SKM-1 (cell line): ENCODE measurements around the gene DYNC1LI2.
"Not testable (repeated sequence)": the region's sequence is repeated elsewhere in the genome, so short reads cannot be mapped to it uniquely, and the experiment has no call there.

ENCODE experiments used
- DNase-seq: peaks from one replicate; lab custom pipeline; 2025; ENCODE audit not compliant: unreplicated experiment; lab: John Stamatoyannopoulos, UW

DYNC1LI2 gene

DNA sequence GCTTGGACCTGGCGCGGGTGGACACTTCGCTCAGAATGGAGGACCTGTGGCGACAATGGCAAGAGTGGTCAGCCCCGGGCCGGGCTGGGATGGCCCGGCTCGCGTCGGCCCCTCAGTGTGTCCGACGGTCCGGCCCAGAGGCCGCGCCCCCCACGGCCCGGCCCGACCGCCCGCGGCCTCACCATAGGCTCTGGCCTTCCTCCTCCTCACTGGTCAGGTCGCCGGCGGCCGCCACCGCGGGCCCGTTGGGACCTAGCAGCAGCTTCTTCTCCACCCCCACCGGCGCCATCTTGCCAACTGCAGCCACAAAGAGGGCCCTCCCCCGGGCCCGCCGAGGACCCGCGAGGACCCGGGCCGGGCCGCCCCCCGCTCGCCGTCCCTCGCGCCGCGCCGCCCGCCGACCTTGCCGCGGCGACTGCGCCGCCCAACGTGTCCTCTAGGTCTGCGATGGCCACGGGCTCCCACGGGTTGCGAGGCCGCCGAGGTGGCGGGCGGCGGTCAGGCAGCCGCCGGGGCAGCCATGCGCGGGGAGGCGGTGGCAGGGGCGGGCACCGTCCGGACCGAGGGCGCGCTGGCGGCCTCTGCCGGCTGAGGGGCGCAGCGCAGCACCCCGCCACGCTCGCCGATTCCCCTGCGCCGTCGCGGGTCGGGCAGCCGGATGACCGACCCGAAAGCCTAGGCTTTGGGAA, at the start of gene DYNC1LI2:
TSS of gene DYNC1LI2 (minus strand) at position 307 of the 689 bp plus-strand sequence. CDS start at position 289, 18 bp downstream.
- DNase-seq = peak; percentile 47

DNA sequence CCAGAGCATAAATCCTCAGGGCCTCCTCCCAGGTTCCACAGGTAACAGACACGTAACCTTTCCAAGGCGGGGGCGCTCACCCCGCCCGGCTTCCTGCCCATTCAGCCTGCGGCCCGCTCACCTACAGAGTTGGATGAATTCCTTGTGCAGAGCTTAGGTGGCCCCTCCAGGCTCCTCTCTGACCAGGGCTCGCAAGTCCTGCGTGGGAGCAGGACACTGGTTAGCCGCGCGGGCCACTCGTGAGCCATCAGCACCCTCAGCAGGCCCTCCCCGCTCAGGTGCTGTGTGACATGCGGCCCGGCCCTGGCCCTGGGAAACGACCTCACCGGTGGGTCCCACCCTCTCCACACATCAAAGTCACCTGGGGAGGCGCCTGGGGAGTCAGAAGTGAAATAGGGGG, 49.4 kb upstream of the DYNC1LI2 start:
- DNase-seq = no peak

DNA sequence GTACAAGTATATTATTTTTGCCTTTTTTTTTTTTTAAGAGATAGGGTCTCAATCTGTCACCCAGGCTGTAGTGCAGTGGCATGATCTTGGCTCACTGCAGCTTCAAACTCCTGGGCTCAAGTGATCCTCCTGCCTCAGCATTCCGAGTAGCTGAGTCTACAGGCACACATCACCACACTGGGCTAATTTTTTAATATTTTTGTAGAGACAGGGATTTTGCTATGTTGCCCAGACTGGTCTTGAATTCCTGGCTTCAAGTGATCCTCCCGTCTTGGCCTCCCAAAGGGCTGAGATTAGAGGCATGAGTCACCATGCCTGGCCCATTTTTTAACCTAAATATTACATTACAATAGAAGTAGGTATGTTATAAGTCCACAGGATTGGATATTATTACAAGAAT, 46.8 kb upstream of the DYNC1LI2 start:
- no peak for DNase-seq

DNA sequence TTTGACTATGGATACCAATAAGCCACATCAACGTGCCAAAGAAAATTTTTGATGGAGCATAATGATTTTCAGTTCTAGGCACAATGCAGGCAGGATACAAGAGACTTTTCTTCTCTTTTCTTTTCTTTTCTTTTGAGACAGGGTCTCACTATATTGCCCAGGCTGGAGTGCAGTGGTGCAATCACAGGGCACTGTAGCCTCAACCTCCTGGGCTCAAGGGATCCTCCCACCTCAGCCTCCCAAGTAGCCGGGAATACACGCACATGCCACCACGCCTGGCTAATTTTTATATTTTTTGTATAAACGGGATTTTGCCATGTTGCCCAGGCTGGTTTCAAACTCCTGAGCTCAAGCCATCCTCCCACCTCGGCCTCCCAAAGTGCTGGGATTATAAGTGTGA, 42.6 kb upstream of the DYNC1LI2 start:
- not testable (repeated sequence) for DNase-seq

DNA sequence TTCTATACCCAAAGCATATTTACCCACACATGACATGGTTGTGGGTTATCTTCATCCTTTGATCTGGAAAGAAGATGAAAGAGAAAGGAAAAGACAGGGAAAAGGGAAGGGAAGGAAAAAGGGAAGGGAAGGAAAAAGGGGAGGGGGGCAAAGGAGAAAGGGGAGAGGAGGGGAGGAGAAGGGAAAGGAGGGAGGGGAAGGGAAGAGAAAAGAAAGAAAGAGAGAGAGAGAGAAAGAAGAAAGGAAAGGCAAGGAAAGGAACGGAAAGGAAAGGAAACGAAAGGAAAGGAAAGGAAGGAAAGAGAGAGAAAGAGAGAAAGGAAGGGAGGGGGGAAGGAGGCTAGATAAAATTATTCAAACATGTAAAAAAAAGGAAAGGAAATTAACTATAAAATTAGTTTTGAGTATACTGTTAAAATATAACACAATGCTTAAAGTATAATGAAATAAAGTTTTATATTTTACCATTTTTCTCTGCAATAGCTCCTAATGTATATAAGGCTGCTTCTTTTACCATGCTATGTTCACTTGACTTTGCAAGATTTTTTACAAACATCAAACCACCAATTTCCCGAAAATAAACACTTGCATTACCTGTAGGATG, 38.8 kb upstream of the DYNC1LI2 start:
- DNase-seq = no peak

DNA sequence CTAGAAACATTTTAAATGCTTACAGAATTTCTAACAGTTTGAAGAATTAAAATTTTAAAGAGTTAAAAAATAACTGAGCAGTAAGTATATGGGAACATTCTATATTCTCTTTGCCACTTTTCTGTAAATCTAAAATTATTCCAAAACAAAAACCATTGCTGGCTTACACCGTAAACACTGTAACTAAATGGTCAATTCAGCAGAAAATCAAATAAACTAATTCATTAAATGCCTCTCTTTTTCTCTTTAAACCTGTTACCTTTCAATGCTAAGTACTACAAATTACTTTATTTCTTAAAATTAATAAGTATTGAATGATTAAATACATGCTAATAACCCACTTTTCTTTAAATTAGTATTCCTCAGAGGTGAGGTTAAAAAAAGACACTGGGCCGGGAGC, 36.0 kb upstream of the DYNC1LI2 start:
- no peak for DNase-seq

DNA sequence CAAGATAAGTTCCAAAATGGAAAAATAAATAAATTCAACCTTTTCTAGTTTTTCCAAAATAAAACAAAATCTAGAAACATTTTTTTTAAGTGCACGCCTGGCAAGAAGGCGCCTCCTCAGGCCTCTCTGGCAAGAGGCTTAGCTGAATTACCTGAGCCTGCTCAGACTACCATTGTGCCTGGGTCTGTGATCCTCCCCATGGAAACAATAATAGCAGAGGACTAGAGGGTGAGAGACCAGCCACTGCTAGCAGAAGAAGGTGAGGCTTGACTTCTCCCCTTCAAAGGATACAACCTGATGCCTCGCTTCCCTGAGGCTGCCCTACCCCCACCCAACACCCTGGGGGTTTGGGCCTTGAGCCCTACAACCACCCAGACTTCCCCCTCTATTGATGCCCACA, 35.1 kb upstream of the DYNC1LI2 start:
- no peak for DNase-seq

DNA sequence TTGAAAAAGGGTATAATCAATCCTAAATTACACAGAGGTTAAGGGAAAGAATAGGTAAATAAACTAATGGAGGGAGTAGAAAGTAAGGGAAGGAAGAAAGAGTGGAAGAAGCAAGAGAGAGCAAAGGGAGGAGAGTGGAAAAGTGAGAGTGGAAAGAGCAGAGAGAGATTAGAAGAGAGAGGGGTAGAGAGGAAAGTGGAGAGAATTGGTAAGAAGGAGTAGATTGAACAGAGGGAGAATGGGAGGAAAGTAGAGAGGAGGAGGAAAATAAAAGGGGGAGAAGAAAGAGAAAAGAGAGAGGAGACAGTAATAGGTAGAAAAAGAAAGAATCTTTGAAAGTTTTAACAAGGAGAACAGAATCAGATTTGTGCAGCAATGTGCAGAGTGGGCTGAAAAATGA, 25.0 kb upstream of the DYNC1LI2 start:
- DNase-seq = no peak

DNA sequence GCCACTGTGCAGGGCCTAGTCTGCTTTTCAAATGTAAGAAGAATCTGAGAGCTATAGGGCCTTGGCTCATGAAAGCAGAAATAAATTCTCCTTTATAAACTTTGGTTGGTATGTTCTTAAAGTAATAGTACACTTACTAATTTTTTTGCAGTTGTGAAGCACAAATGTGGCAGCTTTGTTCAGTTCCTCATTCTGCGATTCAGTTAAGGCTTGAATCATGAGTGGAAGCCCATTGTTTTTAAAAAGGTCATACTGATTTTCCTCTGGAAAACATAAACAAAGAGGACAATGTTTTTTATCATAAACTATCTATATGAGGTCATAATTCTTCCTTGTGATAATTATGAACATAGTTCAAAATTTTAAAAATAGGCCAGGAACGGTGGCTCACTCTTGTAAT, 23.6 kb upstream of the DYNC1LI2 start:
- DNase-seq = no peak

DNA sequence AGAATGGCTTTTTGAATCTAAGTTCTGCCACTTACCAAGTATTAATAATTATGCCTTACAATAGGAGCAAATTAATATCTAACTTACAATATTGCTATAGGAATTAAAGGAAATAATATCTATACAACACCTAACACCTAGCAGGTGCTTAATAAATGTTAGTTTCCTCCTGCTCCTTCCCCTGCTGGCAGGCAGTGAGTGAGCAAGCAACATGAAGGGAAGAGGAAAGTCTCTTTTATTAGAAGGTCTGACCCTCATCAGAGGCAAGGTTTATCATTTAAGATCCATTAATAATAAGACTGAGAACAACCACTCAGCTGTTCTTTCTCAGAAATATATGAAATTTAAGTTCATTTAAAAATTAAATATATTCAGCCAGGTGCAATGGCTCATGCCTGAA, 6.7 kb upstream of the DYNC1LI2 start:
- no peak for DNase-seq

DNA sequence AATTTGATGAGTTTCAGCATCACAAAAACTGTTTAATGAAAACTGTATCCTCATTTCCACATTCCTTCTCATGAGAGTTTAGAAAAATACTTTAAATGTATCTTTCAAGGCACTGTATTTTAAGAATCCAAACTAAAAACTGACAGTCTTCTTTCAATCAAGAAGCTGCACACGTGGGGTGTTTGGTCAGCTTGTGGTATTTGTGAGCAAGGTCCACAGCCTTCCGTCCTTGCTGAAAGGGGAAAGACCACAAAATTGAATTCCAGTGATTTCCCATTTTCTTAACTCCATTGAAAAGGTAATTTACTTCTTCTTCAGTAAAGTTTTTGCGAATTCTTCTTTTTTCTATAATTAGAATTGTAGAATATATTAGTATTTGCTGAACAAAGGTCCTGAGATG, 3.4 kb upstream of the DYNC1LI2 start:
- no peak for DNase-seq

DNA sequence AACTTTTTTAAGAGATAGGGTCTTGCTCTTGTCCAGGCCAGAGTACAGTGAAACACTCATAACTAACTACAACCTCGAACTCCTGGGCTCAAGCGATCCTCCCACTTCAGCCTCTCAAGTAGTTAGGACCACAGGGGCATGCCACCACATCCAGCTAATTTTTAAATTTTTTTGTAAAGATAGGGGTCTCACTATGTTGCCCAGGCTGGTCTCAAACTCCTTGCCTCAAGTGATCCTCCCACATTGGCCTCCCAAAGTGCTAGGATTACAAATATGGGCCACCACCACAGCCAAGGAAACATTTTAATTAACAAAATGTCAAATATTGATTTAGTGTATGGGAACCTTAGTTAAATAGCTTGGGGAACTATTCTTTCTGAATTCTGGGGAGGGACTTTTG, 2.8 kb upstream of the DYNC1LI2 start:
- DNase-seq = no peak

DNA sequence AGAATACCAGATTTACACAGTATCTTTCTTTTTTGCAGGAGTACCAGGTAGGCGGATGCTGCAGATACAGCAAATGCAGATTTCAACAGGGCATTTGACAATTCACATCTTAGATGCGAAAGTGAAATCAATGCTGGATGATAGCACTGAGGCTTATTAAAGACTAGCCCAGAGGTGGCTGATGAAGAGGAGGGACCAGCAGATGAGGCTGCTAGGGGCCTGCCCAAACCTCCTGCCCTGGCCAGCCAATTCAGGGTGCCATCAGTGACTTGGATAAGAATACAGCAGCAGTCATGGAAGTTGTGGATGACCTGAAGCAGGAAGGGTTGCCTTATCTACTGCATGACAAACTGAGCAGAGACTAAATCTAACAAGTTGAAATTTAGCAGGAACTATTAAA, 1.5 kb upstream of the DYNC1LI2 start:
- no peak for DNase-seq

DNA sequence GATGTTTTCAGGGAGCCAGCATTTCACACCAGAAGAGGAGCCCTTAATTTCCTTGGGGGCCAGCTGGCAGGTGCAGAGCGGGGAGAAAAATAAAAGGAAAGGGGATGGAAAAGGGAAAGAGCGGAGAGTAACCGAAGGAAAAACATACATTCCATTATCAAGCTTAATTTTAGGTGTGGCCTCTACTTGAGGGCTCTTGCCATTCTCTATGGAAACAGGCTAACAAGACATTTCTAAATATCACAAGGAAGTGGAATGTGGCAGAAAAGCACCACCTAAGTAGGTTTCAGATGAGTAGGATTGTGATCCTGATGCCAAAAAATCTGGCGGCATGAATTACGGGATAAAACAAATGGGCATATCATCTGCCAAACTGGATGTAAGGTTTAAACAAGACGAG, 970 bp upstream of the DYNC1LI2 start:
- DNase-seq = no peak

DNA sequence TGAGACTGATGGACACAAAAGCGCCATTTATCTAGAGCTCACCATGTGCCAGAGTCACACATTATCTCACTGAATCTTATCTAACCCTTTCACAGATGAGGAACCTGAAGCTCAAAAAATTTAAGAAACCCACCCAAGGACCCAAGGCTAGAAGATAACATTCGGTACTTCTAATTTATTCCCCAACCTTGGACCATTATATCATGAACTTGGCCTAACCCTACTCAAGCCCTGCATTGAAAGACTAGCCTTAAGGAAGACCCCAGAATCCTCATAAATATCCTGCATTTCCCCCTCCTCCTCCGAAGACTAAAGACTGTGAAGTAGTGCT, 548 bp upstream of the DYNC1LI2 start:
- no peak for DNase-seq

DNA sequence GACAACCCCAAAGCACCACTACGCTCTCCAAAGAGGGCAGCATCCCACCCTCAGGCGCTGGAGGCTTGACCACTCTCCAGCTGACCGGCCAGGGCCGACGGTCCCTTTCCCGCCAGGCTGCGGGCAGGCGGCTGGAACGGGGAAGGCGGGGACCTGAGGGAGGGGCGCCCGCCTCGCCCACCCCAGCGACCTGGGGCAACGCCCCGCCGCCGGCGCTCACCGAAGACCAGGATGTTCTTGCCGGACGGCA, 431 bp downstream of the DYNC1LI2 start:
- DNase-seq = no peak

DNA sequence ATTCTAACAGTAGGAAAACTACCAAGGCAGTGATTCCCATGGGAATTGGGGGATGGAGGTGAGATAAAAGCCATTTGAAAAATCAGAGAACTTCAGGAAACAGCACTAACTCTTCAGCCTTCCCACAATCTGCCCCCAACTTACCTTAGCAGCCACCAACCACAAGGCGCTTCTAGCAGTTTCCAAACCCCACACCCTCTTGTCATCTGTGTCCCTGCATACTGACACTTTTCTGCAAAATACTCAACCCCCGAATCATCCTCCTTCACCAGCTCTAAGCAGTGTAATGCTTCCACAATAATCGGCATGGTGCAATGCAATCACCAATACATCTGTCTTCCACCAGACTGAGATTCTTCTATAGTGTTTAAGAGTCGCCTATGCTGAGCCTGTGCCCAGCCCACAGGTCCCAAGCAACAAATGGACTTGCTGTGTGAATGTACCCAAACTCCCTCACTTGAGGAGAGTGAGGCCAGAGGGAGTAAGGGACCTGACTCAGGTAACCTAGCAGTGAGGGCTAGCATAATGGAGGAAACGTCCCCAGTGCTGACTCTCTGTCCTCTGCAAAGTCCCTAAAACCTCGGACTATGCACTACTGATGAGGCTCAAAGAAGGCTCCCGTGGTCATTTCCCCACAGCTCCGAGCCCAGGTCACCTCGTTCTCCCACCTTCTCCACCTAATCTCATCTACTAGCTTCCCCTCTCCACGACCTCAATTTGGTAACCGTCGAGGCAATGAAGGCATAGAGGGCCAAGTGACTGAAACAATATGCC, 943 bp downstream of the DYNC1LI2 start:
- no peak for DNase-seq

DNA sequence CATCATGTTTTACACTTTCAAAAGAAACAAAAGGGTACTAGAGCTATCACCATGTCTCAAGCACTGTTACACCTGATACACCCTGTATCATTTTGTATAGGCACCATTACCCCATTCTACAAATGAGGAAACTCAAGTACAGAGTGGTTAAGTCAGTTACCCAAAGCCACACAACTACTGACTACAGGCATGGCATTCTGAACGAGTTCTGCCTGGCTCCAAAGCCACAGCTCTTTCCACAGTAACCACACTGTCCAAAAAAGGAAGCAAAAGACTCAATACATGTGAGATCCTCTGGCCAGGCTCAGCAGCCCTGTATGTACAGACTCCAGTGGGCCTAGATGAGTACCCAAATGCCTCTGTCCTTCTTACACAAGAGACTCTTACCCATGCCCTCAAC, 4.7 kb downstream of the DYNC1LI2 start:
- DNase-seq = peak; percentile 99

DNA sequence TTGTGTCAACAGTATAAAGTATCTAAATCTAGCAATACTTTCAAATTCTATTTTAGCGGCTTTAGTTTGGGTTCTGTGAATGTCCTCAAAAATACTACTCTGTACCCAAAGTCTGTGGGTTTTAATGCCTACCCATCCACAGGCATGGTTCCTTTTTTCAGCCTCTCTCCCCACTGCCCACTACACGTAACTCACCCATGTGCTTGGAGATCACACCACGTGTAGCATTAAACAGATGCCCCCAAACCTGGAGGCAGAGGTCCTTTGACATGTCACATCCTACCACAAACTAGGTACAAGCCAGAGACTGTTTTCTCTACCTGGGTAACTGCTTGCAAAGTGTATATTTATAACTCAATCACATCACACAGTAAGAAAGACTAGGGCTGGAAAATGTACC, 5.4 kb downstream of the DYNC1LI2 start:
- no peak for DNase-seq

DNA sequence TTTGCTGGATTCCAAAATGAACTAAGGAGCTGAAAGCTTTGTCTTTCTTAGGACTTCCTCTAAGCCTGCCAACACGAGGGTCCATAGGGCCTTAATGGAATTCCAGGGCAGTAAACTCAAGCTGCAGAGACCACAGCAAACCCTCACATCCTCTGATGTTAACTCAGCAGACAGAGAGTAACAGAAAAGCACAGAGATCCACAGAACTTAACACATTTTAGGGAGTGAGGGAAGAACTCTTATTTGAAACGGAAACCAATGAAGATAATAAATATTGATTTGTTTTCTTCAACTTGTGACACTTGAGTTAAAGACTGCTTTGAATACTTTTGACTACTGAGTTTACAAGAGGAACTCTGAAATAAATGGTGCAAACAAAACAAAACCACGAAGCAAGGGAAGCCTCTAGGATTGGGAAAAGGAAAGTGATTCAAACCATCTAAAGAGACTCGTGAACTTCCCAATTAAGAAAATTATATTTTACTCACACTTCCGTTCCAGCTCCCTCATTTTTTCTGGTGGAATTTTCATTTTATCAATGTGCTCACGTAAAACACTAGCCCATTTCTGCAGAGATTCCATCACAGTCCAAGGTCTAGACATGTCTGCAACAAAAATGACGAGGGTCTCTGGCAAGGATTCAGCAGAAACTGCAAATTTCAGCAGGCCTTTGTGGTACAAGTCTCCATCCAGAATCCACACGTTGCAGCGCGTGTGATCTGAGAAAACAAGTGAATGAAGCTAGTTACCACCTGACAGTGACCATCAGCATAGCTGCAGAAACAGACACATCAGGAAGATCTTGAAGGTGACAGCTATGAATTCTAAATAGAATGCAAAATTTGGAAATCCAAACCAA, 9.2 kb downstream of the DYNC1LI2 start:
- no peak for DNase-seq

DNA sequence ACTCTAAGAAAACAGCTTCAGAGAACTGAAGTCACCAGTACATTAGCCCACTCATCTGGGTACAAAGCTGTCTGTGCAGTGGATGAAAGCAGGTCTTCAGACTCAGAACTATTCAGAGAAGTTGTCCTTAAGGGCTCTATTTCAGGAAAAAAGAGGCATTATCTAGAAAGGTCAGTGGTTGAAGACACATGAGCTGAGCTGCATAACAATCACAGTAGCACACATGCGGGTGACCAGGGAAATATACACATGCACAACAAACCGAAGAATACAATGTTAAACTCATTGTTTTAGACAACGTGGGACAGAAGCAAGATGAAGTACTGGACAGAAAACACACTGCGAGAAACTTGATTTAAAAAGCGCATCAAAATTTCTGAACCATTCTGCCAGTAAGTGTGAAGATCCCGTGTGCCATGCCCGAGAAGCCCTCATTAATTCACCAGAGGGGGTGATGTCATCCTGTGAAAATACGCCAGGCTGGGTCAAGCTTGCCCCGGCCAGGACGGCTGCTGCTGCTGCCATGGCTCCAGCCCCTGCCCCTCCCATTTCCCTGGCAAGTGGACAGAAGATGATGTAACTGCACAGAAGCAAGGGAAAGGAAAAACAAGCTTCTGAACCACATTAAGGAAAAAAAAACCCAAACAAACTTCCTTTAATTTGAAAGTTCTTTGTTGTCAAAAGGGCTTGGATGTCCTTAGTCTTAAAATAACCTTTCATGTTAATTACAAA, 10.1 kb downstream of the DYNC1LI2 start:
- no peak for DNase-seq
